GM19467 (cell line): ENCODE measurements around the gene TNFRSF21.
"Not testable (repeated sequence)": the region's sequence is repeated elsewhere in the genome, so short reads cannot be mapped to it uniquely, and the experiment has no call there.

Experiments used
- ATAC-seq: cut with Tn5 transposase; IDR thresholded peaks from one replicate; pipeline ENCODE4 v1.9.1; 2021; ENCODE audit warnings: mild to moderate bottlenecking, moderate library complexity; ENCODE audit not compliant: unreplicated experiment

TNFRSF21 gene

DNA sequence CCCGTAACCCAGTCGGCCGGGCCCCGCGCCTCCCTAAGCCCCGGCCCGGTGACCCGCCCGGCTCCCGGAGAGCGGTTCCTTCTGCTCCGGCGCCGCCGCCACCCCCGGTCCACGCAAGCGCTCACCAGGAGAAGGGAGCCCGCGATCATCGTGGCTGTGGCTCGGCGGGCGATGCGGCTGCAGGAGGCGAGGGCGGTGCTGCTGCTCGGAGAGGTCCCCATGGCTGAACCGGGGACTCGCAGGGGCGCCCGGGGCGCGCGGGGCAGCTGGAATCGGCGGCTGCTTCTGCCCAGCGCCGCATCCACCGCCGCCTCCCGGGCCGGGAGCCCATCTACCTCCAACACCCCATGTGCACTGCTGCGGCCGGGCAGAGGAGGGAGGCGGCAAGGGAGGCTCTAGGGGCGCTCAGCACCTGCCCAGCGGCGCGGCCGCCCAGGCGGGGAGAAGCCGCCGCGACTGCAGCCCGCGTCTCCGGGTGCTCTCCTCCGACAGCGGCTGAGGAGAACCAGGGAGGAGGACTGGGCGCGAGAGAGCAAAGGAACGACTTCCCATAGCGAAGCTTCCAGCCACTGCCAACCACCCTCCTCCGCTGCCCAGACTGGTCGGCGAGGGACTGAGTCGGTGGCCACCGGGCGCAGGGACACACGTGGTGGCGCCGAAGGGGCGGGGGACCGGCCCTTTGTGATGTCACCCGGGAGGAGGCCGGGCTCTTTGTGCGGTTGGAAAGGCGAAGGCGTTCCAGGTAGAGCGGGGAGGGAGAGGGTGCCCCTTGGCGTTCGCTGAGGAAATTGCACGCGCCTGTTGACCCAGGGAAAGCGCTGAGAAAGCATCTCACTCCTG is at the start of gene TNFRSF21:
Gene TNFRSF21 (minus strand): TSS at position 615 of the 840 bp plus-strand sequence. CDS start 394 bp downstream, at position 221.
- peak; percentile 99 for ATAC-seq

DNA sequence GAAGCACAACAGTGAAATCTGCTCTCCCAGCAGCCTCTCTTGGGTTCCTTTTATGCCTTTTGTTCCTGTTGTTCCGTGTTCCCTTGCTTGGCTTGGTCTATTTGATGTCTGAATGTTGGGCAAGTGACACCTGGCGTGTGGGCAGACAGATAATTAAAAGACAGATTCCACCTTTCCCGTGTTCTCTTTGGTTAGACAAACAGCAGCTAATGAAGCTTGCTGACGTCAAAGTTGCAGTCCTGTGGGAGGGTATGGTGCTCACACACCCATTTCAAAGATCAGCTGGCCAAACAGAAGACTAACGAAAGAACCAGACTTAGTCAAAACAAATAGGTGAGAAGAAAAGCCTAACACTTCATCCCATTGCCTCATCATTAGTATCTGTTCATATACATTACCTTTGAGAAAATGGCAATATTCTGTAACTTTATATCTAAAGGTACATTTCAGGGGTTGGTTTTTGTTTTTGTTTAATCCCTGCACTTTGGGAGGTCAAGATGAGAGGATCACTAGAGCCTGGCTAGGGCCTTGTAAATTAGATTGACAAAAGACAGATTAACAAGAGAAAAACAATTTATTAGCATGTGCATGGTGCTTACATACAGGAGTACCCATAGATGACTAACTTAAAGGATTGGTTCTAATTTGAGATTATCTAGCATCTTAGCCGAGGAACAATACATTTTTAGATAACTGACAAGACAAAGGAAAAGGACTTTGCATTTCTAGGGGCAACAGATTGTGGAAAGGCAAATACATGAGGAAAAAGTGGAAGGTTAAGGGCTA is 48.9 kb upstream of the TNFRSF21 start:
- peak; percentile 44 for ATAC-seq

DNA sequence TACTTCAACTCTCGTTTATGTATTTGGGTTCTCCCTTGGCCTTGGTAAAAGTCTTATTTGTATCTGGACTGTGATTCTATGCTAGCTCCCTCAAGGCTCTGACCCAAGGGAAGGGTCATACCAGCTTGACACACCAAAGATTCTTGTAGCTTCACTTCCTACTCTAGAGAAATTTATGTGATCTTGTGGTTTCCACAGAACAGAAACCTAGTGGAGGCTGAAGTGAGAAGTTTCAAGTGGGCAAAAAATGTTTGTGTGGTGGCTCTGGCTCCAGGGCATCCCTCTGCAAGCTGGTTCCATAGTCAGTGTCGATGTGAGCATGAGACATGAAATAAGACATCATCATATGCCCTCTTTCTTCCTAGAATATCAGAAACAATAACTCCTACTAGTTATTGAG is 48.1 kb upstream of the TNFRSF21 start:
- ATAC-seq, result peak; percentile 63

DNA sequence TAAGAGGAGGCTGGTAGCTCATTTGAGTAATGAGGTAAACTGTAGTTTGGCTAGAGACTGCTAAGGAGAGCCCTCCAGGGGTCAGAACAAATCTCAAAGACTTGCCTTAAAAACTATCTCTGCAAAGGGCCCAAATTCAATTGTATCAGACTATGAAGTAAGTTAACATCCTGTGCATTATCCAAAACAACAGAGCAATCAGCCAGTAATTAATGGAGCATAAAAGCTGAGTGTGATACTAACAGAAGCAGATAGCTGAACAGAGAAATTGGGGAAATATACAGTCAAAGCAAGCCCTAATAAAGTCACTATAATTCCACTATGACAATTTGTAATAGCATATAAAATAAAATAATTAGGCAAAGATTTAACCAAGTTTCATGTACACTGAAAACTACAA is 45.8 kb upstream of the TNFRSF21 start:
- no peak for ATAC-seq

DNA sequence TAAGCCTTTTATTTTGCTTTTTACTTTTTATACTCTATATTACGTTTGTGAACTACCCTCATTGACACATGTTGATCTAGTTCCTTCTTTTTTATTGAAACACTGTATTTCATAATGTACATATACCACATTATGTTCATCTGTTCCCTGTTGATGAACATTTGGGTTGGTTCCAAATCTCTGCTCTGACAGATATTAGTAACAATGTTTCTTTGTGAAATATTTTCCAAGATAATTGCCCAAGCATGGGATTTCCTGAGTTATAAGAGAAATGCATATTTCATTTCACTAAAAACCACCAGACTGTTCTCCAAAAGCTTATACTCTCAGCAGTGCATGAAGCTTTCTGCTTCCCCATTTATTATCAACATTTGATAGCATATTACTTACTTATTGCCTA is 44.2 kb upstream of the TNFRSF21 start:
- ATAC-seq, result no peak

GRCh38 chr6:47352966-47353365 is 43.3 kb upstream of the TNFRSF21 start:
- ATAC-seq, result no peak

DNA sequence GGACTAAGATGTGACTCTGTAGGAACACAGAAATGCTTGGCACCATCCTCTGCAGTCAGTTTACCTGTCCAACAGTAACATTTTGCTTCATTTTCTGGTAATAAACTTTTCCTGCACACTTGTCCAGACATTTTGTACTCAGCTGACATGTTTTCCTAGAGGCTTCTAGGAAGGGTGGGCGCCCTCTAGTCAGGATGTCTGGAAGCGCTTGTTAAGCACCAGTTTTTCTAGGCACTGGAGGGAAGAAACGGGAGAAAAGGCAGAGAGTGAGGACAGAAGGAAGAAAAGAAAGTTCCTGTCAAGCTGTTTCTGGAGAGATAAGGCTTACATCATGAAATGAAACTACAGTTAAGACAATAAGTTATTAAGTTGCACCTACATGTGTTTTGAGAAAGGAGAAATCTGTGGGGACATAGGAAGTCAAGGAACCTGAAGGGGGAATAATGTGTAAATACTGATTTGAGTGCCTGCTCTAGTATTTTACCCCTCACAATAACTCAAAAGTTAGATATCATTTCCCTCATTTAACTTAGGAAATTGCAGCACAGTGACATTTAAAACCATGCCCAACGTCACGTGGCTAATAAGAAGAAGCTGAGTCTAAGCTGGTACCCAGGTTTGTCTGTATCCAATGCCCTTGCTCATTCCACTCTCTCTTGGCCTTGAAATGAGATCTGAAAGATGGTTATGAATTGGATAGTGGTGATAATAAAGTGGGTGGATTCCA is 42.7 kb upstream of the TNFRSF21 start:
- ATAC-seq, result no peak

- no peak for ATAC-seq
Measured at GRCh38 chr6:47351621-47352020, 41.9 kb upstream of the TNFRSF21 start.

DNA sequence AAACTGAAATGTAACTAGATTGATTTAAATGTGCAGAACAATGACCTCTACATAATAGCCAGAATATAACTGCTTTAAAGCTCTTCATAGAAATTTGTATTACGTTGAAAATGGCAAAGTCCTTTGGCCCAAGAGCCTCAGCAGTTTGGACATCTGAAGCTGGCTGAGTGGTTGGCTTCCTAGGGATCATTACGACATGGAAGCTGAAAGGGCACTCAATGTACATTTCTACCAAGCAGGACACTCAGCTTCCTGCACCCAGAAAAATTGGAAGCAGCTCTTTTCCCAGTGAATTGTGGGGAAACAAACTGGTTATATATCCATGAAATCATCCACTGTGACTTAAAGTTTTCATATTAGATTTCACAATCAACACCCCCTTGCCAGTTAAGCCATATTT is 40.2 kb upstream of the TNFRSF21 start:
- no peak for ATAC-seq

GRCh38 chr6:47348316-47348863 is 38.7 kb upstream of the TNFRSF21 start:
- no peak for ATAC-seq

DNA sequence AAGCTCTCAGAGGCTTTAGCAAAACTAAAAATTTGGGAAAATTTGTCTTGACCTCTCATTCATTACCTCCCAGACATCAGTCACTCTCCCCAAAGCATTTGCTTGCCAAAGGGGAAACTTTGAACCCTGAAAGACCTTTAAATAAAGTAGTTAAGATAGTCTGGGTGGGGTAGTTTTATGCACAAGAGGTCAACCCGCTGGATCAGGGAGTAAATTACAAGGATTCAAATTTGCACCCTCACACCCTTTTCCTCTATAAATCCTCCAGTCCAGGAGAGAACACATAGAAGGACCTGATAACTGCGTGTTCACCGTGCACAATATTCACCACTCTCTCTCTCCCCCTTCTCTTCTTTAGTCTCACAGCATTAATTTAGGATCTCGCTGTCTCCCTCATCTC is 36.1 kb upstream of the TNFRSF21 start:
- ATAC-seq, result no peak

GRCh38 chr6:47344022-47344421 is 34.3 kb upstream of the TNFRSF21 start:
- ATAC-seq, result no peak

- no peak for ATAC-seq
Measured at GRCh38 chr6:47343600-47343999, 33.9 kb upstream of the TNFRSF21 start.

- ATAC-seq, result no peak
Measured at GRCh38 chr6:47342824-47343223, 33.1 kb upstream of the TNFRSF21 start.

- ATAC-seq, result no peak
Measured at GRCh38 chr6:47337519-47337918, 27.8 kb upstream of the TNFRSF21 start.

DNA sequence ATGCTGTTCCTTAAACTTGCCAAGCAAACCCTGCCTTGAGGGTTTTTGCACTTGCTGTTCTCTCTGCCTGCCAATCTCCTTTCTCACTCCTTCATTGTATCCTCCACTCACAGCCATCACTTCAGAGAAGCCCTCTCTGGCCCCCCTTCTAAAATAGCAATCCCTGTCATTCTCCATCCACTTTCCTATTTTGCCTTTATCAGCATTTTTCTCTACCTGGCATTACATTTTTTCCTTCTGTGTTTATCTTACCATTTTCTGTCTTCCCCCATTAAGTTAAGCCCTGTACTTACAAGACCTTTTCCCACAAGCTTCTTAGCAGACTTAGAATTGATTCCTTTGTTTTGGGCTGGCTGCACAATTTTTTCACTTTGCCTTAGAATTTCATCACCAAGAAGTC is 26.6 kb upstream of the TNFRSF21 start:
- ATAC-seq, result no peak

GRCh38 chr6:47335466-47335865 is 25.8 kb upstream of the TNFRSF21 start:
- ATAC-seq, result peak; percentile 92

DNA sequence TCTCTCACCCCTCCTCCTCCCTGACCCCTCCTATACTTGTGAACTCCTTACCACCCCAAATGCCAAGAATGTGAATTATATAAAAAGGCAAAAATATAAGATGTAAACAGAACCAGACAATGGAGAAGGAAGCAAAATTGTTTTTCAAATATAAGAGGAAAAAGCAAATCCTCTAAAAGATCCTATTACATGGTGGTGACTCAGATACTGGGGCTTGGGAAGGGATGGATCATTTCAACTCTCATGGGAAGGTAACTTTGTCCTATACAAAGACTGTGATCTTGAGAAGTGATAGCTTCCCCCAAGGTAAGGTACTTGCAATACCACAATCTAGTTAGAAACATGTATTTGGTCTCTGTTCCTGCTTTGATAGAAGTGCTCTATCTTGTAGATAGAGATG is 24.6 kb upstream of the TNFRSF21 start:
- ATAC-seq, result no peak

- ATAC-seq, result not testable (repeated sequence)
Measured at GRCh38 chr6:47328606-47329005, 18.9 kb upstream of the TNFRSF21 start.

GRCh38 chr6:47328139-47328538 is 18.4 kb upstream of the TNFRSF21 start:
- ATAC-seq, result not testable (repeated sequence)

- no peak for ATAC-seq
Measured at GRCh38 chr6:47323887-47324286, 14.2 kb upstream of the TNFRSF21 start.
